NB4 (cell line): ENCODE measurements around the gene CHD6.

Experiments used
- DNase-seq: peaks from one replicate; pipeline ENCODE4 v3.0.0; 2010; ENCODE audit warnings: low read depth
- H3K4me3 ChIP-seq: one replicate; pipeline ENCODE4 v1.5.1; 2011; ENCODE audit warnings: mild to moderate bottlenecking, low read depth, low read length, moderate library complexity
- CTCF ChIP-seq: IDR thresholded peaks from one replicate; pipeline ENCODE4 v1.5.1; 2012; ENCODE audit warnings: low read depth, low read length
- MYC ChIP-seq: IDR thresholded peaks from 2 replicates; pipeline ENCODE4 v1.6.1; 2011; ENCODE audit warnings: low read depth, low read length
- POLR2A ChIP-seq: IDR thresholded peaks from 2 replicates; pipeline ENCODE4 v1.6.1; 2011; ENCODE audit warnings: mild to moderate bottlenecking; ENCODE audit not compliant: insufficient read length; ENCODE audit errors: extremely low read depth
- TF ChIP-seq, protein P1 (sequence below): IDR thresholded peaks from 2 replicates; pipeline ENCODE4 v1.6.1; 2011; ENCODE audit warnings: low read depth, low read length

Gene CHD6

GRCh38 chr20:41352666-41353065 lies 265.5 kb downstream of the CHD6 start:
- TF ChIP-seq, protein P1, sequence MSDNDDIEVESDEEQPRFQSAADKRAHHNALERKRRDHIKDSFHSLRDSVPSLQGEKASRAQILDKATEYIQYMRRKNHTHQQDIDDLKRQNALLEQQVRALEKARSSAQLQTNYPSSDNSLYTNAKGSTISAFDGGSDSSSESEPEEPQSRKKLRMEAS = no peak
- no peak for TF ChIP-seq MYC
- no peak for TF ChIP-seq CTCF
- TF ChIP-seq POLR2A = no peak
- DNase-seq = peak; percentile 18

DNA sequence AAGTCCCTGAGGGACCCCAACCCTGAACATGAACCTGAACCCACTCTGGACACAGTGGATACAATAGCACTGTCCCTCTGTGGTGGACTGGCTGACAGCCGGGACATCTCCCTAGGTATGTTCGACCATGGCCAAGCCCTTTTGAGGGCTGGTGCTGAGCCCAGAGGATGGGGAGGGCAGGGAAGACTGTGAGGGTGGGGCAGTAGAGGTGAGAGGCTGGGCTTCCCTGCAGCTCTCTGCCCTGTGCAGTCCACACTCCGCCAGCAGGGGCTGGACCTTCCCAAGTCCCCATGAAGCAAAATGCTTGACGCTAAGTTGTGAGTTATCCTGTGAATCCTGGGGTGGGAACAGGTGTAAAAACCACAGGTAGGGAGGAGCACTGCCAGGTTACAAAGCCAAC lies 266.1 kb downstream of the CHD6 start:
- H3K4me3 ChIP-seq = no peak overlapping the region
- no peak for TF ChIP-seq MYC
- TF ChIP-seq CTCF = peak; percentile 13
- TF ChIP-seq POLR2A = no peak
- TF ChIP-seq, protein P1 = no peak
- no peak for DNase-seq

More at GRCh38 chr20:41352666-41353065, 265.5 kb downstream of the CHD6 start:
- H3K4me3 ChIP-seq = no peak overlapping the region
